ENCODE results near the gene BEND4. TPM values are rescaled to one million over a fixed set of nuclear protein-coding genes. Genes with fewer than 3 reads are reported as not detected.

BEND4 gene
- total RNA-seq, 2 donors from 2014 or later = 3.9 to 25.2 TPM

GRCh38 chr4:42112846-42113245 is 39.6 kb downstream of the BEND4 start:
- DNase-seq (ENCODE audit: low spot score) = no peak
- Histone ChIP-seq H3K9me3 (no peaks in the 10 kb centered on the region), H3K4me1 (replicated peaks) (no peaks in the 10 kb centered on the region), H3K27ac (no peak overlapping the region), H3K36me3 (no peaks in the 10 kb centered on the region), H3K27me3 (replicated peaks; ENCODE audit: insufficient read depth) (no peaks in the 10 kb centered on the region), H3K4me3 (no peak overlapping the region)
- intact Hi-C loops (cut with DNase I) = no loop called here
- no peak for TF ChIP-seq CTCF (IDR thresholded peaks at IDR 0.05)
- no peak for TF ChIP-seq POLR2AphosphoS5 (IDR thresholded peaks at IDR 0.05)
- TF ChIP-seq POLR2A (IDR thresholded peaks at IDR 0.05) = no peak
- WGBS = 73% methylated on average over 3 of the region's 3 CpGs

GRCh38 chr4:42104521-42104920 is 47.9 kb downstream of the BEND4 start:
- no peaks in the 10 kb centered on the region for H3K9me3 ChIP-seq
- TF ChIP-seq CTCF (IDR thresholded peaks at IDR 0.05) (no peak), POLR2AphosphoS5 (IDR thresholded peaks at IDR 0.05) (no peak), POLR2A (IDR thresholded peaks at IDR 0.05) (no peak)
- intact Hi-C loops (cut with DNase I) = no loop called here
- H3K27me3 ChIP-seq (replicated peaks; ENCODE audit: insufficient read depth) = no peaks in the 10 kb centered on the region
- no peaks in the 10 kb centered on the region for H3K36me3 ChIP-seq
- WGBS = 47% methylated on average over 2 of the region's 2 CpGs
- no peak overlapping the region for H3K4me3 ChIP-seq
- no peaks in the 10 kb centered on the region for H3K4me1 ChIP-seq (replicated peaks)
- no peak overlapping the region for H3K27ac ChIP-seq
- no peak for DNase-seq (ENCODE audit: low spot score)

GRCh38 chr4:42101446-42101975 is 50.9 kb downstream of the BEND4 start:
- DNase-seq (ENCODE audit: low spot score) = no peak
- H3K4me1 ChIP-seq (replicated peaks) = no peaks in the 10 kb centered on the region
- H3K27ac ChIP-seq = no peak overlapping the region
- H3K4me3 ChIP-seq = no peak overlapping the region
- 85% methylated on average over 8 of the region's 8 CpGs for WGBS
- H3K27me3 ChIP-seq (replicated peaks; ENCODE audit: insufficient read depth) = no peaks in the 10 kb centered on the region
- TF ChIP-seq CTCF (IDR thresholded peaks at IDR 0.05) (no peak), POLR2AphosphoS5 (IDR thresholded peaks at IDR 0.05) (no peak), POLR2A (IDR thresholded peaks at IDR 0.05) (no peak)
- intact Hi-C loops (cut with DNase I) = no loop called here
- H3K9me3 ChIP-seq = no peaks in the 10 kb centered on the region
- H3K36me3 ChIP-seq = no peaks in the 10 kb centered on the region

- Histone ChIP-seq H3K36me3 (no peaks in the 10 kb centered on the region), H3K27ac (no peak overlapping the region)
- WGBS = 93% methylated on average over 6 of the region's 6 CpGs
These were observed 64.1 kb downstream of the BEND4 start for GRCh38 chr4:42088386-42088785.

More at GRCh38 chr4:42088386-42088785, 64.1 kb downstream of the BEND4 start:
- H3K27me3 ChIP-seq (replicated peaks; ENCODE audit: insufficient read depth) = no peaks in the 10 kb centered on the region
- no peak overlapping the region for H3K4me3 ChIP-seq
- no peak for DNase-seq (ENCODE audit: low spot score)
- no peaks in the 10 kb centered on the region for H3K4me1 ChIP-seq (replicated peaks)
- no peaks in the 10 kb centered on the region for H3K9me3 ChIP-seq
- intact Hi-C loops (cut with DNase I) = no loop called here
- no peak for TF ChIP-seq POLR2AphosphoS5 (IDR thresholded peaks at IDR 0.05)
- no peak for TF ChIP-seq CTCF (IDR thresholded peaks at IDR 0.05)
- no peak for TF ChIP-seq POLR2A (IDR thresholded peaks at IDR 0.05)
